Right renal pelvis (tissue), 4 donors: ENCODE results near the gene KRT73. TPM values are rescaled to one million over a fixed set of nuclear protein-coding genes. Genes with fewer than 3 reads are reported as not detected.

Source experiments
- DNase-seq, 4 donors: peaks; one replicate each; pipeline ENCODE4 v3.0.0-alpha.2; 2013; ENCODE audit warnings: low read depth in 4 of 4, low spot score in 3 of 4, missing footprints in 1 of 4
- polyA plus RNA-seq, 4 donors: library from polyadenylated mRNA; unstranded; fragments of 120-200 nt; gene quantifications; one replicate each; pipeline ENCODE4 v1.2.1, GENCODE V29; 2013; ENCODE audit not compliant: insufficient read length in 4 of 4

KRT73 gene
- polyA plus RNA-seq = not detected

- DNase-seq = no peak
Measured at GRCh38 chr12:52618216-52618615, at the start of gene KRT73. TSS of gene KRT73 (minus strand) at chr12:52618559. CDS start at chr12:52618524, 35 bp downstream.

DNA sequence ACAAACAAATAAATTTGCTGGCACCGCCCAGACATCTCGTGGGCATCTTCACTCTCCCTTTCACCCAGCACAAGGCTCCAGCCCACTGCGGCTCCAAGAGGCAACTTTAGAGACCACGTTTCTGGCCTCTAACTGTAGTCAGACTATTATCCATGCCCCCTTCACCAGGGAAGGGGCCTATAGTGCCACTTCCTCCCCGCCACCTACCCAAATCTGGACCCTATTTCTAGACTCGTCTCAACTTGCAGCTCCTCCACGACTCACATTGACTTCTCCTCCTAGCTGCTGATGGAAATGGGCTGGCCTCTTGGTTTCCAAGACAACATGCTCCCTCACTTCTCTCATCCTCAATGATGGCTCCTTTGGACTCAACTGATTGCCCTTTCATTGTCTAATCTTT is 49.6 kb upstream of the KRT73 start:
- no peak for DNase-seq

- DNase-seq = no peak
Measured at GRCh38 chr12:52667509-52667908, 49.1 kb upstream of the KRT73 start.

DNA sequence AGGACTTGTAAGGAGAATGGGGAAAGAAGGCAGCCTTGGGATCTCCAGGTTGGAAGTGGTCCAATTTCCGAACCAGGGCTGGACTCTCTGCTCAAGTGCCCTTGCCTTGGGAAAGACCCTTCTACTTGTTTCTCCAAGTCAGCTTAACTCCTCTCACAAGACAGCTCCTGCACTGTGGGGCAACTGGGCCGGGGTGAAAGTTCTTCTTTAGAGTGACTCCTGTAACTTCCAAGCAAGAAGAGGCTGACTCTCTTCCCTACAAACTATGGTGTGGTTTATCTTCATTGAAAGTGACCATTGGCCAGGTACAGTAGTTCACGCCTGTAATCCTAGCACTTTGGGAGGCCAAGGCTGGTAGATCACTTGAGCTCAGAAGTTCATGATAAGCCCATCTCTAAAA is 48.1 kb upstream of the KRT73 start:
- DNase-seq = no peak

- no peak for DNase-seq
Measured at GRCh38 chr12:52663420-52663819, 45.1 kb upstream of the KRT73 start.

DNA sequence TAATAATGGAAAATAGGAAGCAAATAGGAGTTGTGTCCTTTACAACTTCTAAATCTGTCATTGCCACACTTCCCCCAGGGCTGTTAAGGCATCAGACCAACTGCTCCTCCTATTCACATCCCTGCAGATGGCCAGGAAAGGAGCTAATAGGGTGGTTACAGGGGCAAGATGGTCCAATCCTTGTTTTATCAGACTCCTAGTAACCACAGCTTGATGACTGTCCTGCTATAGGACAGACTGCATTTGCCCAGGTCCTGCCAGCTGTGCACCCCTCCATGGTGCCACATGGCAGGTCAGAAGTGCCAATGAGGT is 44.5 kb upstream of the KRT73 start:
- no peak for DNase-seq

DNA sequence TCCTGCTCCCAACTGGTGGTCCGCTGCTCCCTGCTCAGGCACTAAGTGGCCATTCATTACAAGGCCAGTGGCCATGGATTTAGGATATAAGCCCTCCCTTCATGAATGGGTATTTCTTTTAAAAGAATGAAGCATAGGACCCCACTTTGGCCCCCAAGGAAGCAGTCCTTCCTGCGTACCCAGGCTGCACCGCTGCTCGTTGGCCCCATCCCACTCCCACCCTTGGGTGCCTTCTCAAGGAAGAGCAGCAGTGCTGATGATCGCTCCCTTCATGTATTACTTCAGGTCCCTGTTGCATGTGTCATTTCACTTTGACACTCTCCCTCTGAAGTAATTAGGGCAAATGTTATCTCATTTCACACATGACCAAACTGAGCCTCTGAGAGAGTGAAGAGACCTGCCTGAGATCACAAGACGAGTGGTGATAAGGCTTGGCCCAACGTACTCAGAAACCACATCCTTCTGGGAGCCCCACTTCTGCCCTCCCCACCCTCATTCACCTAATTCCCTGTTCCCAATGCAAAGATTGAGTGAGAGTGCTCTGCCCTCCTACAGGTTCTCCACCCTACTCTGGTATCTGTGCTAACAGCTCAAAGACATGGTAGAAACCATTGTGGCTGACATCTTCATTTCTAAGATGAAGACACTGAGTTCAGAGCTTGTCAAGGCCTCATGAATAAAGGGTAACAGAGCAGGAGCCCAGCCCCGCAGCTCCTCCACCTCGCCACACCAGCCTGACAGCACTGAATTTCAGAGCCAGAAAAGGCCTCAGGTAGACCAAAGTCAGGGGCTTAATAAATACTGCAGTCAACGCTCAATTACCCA is 43.9 kb upstream of the KRT73 start:
- no peak for DNase-seq

DNA sequence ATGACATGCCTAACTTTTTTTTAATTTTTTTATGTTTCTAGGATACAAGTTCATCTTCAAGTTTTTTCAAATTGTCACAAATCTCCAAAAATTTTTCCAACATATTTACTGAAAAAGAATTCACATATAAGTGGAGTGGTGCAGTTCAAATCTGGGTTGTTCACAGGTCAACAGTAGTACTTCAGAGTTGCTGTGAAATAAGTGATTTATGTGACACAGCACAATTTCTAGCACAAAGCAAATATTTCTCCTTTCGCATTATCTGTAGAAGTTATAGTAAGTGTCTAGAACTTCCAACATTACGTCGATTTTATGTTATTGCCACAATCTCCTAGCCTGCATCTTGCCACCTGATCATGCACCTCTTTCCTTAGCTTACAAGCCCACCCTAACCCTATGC is 43.3 kb upstream of the KRT73 start:
- DNase-seq = no peak

DNA sequence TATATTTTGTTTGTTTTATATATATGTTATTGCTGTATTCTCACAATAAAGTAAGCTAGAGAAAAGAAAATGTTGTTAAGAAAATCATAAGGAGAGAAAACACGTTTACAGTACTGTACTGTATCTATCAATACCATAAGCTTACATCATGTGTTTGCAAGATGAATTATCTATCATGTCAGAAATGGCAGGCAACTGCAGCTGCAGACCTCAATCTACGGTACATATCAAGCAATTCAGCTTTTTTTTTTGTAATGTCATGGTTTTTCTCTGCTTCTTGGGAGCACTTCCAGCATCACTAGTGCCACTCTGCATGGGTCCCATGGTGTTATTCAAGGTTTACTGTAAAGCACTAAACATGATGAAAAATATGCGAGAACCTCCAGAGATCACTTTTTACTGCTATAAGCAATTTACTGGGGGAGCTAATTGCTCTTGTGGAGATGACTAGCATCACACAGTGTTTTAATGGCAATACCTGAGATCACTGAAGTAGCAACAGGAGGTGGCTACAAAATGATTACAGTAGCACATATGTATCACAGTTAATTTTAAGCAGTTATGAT is 42.7 kb upstream of the KRT73 start:
- DNase-seq = no peak

GRCh38 chr12:52659951-52660350 is 41.6 kb upstream of the KRT73 start:
- DNase-seq = no peak

- no peak for DNase-seq
Measured at GRCh38 chr12:52659395-52659794, 41.0 kb upstream of the KRT73 start.

GRCh38 chr12:52658196-52658595 is 39.8 kb upstream of the KRT73 start:
- no peak for DNase-seq

DNA sequence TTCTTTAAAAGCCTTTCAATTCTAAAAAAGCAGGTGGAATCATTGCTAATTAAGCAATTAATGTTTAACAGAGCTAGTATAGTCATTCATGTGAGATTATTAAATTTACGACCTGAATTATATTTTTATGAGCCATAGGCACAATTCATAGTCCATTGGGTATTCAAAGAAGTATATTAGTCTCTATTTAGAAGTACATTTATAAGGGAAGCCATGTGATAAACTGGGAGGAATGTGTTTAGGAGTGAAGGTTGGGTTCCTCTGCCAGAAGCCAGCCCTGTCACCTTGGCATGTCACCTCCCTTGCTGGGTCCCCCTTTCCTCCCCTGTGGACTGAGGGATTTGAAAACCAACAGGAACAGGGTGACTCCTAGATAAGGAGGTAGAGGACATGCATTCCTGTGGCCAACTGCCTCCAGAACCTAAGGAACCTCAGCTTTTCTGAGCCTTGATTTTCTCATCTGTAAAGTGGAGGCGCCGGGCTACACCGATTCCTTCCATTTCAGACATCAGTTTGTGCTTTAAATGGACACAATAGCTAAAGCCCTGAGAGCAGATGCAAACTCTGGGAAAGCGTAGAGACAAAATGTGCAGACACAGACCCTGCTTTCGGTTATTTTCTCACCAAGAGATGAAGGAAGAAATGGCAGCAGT is 39.0 kb upstream of the KRT73 start:
- no peak for DNase-seq

DNA sequence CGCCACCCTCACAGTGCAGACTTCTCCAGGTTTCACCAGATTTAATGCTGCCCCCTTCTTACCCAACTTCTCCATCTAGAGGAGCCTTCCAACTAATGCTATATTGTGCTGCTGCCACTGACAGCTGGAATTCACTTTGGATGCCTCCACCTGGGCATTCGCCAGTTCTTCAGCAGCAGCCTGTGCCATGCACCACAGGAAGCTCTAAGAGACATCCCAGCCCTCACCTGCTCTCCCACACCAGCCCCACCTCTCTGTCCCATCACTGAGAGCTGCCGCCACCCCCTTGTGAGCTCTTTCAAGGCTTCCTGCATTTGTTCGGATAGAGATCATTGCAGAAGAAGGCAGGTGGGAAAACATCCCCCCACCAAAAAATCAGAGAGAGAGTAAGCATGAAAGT is 38.3 kb upstream of the KRT73 start:
- no peak for DNase-seq

- DNase-seq = no peak
Measured at GRCh38 chr12:52655720-52656124, 37.4 kb upstream of the KRT73 start.

DNA sequence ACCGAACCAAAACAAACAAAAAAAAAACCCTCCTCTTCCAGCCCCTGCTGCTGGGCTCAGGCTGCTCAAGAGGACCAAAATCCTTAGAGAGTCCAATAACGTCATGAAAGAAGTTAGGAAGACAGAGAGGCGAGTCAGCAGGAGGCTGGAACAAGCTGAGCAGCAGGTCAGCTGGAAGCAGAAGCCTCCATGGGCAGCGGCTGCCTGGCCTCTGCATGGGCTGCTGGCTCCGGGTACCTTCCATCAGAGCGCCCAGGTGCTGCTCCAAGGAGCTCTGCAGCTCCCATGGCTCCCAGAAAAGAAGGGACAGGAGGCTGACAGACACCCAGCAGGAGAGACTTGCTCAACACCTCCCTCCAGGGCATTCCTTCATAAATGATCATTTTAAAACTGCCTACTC is 36.9 kb upstream of the KRT73 start:
- no peak for DNase-seq

- DNase-seq = no peak
Measured at GRCh38 chr12:52651726-52652261, 33.4 kb upstream of the KRT73 start, which contains the start of gene KRT2. TSS of gene KRT2 (minus strand) at chr12:52652211. CDS start at chr12:52652142, 69 bp downstream.

GRCh38 chr12:52650520-52651081 is 32.2 kb upstream of the KRT73 start:
- peak in 3 of 4 donors; percentile 12 to 16 (median 15) for DNase-seq

DNA sequence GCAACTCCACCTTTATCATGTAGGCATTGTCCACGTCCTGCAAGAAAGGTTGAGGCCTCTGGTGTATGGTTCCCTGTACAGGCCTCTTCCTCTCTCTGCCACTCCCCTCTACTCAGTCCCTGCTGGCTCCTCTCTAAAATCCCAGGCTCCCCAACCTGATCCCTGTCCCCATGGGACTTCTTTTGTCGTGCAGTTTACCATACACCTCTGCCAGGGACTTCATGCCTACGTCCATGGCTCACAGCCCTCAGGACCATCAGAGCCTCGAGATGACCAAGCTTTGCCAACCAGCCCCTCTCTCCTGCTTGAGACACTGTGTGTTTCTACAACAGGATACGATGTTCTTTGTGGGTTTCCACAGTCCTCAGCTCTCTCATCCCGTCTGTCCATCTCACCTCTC is 30.7 kb upstream of the KRT73 start:
- DNase-seq = no peak

DNA sequence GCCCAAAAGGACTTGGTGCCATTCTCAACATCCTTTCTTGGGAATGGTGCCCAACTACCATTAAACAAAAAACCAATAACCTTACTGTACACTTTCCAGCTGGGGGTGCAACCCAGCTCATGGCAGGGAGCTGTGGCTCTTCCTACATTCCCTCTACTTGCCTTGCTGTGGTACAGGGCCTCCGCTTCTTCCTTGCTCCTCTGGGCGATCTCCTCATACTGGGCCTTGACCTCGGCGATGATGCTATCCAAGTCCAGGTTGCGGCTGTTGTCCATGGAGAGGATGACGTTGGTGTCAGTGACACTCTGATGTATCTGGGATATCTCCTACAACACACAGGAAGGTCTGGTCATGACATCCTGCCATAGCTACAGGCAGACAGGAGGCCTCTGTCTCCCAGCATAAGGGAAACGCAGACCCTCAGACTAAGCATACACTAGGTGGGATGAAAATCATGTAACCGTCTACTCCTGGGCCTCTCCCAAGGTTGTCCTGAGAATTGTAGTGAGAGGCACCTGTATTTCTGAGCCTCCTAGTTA is 29.7 kb upstream of the KRT73 start:
- no peak for DNase-seq

DNA sequence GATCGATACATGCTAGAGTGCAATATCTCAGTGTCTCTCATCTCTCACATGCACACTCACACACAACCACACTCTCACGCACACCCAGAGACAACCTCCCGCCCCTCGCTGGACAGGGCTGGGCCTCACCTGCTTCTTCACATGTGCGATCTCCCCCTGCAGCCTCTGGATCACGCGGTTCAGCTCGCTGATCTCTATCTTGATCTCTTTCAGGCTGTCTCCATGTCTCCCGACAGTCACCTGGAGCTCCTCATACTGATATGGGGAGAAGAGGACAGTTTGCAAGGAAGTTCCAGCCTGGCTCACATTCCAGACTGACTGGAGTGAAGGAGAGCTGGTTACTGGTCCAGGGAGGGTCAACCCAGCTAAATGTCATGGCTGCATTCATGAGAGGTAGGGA is 29.2 kb upstream of the KRT73 start:
- no peak for DNase-seq
